ENCODE measurements around the gene IL1RAPL2. TPM values are rescaled to one million over a fixed set of nuclear protein-coding genes. Genes with fewer than 3 reads are reported as not detected.
"Not testable (repeated sequence)": the region's sequence is repeated elsewhere in the genome, so short reads cannot be mapped to it uniquely, and the experiment has no call there.

IL1RAPL2 gene
- total RNA-seq, 1 experiment from 2014 or later, result not detected

DNA sequence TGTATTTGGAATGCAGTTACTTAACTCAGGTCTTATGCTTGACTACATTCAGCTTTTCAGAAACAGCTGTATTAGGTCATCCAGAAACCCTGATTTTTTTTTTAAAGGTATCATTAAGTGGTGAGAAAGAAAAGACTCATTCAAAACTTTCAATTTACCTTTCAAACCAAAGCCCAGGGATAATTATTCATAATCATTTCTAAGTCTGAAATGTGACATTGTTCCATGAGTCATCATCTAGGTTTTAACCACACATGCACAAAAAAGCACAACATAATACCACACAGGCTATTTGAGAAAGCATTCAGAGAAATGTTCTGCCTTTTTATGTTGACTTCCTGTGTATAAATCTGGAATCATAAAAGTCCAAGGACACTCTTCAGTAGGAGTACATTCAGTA lies 288.2 kb downstream of the IL1RAPL2 start:
- peak; percentile 44 for DNase-seq (ENCODE audit: low read depth)

- DNase-seq (ENCODE audit: low read depth), result peak; percentile 3
These were observed 288.9 kb downstream of the IL1RAPL2 start for GRCh38 chrX:104854790-104855340.

DNA sequence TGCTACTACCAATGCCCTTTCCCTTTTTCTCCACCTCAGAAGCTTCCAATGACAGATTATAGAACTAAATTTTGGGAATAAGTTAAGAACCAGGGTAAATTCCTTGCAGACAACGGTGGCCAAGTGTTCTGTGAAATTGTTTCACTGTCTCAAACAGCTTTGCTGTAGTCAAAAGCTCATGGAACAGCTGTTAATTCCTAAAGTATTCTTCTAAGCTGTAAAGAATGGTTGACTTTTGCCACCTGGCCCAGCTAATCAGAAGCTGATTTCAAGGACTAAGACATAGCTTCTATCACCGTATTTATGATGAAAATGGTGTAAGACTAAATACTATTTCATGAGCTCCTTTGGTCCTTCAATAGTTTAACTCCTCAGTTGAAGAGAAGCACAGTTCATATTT lies 297.5 kb downstream of the IL1RAPL2 start:
- DNase-seq (ENCODE audit: low read depth), result no peak

DNA sequence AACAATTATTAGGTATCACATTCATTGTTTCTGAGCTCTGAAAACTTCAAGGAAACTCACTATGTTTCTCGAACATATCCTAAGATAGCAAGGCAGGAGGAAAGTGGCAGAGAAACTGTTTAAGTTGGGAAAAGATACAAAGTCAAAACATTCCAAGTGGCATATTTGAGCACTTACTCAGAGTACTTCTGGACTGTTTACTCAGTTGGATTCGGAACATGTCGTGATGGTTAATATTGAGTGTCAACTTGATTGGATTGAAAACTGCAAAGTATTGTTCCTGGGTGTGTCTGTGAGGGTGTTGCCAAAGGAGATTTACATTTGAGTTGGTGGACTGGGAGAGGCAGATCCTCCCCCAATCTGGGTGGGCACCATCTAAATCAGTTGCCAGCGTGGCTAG lies 298.3 kb downstream of the IL1RAPL2 start:
- peak; percentile 1 for DNase-seq (ENCODE audit: low read depth)

DNA sequence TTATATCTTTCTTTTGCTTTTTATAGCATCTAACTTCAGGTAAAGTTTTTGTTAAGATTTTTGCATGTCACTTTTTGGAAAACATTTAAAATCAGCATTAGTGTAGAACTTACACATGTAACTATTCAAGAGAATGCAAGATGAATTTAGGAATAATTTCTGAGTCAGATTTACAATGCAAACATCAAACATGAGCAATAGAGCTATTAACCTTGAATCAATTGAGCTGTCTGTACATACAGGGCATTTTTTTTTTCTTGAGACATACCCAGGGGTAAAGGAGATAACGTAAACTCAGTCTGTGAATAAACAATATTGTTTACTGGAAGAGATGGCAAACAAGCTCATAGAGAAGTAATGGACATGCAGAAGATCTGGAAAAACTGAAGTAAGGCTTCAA lies 311.5 kb downstream of the IL1RAPL2 start:
- no peak for DNase-seq (ENCODE audit: low read depth)

GRCh38 chrX:104902070-104902469 lies 336.1 kb downstream of the IL1RAPL2 start:
- no peak for DNase-seq (ENCODE audit: low read depth)

DNA sequence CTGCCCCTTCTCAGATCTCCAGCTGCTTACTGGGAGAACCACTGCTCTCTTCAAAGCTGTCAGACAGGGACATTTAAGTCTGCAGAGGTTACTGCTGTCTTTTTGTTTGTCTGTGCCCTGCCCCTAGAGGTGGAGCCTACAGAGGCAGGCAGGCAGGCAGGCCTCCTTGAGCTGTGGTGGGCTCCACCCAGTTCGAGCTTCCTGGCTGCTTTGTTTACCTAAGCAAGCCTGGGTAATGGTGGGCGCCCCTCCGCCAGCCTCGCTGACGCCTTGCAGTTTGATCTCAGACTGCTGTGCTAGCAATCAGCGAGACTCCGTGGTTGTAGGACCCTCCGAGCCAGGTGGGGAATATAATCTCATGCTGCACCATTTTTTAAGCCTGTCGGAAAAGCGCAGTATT lies 343.7 kb downstream of the IL1RAPL2 start:
- DNase-seq (ENCODE audit: low read depth), result not testable (repeated sequence)

DNA sequence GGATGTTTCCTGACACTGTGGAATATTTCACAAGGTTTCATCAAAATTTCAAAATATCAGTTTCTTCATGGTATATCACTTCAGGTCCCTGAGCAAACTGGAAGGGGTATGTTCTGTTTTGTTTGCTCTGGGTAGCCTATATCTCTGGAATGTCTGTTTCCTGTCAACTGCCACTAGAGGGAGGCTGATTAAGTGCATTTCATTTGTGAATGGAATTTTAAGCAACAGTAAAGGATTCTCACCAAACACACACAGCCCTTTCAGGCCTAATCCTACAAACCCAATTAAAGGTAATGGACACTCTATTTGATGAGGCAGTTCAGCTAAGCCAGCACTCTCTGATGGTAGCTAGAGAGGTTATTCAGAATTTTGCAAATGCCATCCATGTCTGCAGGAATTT lies 347.3 kb downstream of the IL1RAPL2 start:
- peak; percentile 3 for DNase-seq (ENCODE audit: low read depth)

DNA sequence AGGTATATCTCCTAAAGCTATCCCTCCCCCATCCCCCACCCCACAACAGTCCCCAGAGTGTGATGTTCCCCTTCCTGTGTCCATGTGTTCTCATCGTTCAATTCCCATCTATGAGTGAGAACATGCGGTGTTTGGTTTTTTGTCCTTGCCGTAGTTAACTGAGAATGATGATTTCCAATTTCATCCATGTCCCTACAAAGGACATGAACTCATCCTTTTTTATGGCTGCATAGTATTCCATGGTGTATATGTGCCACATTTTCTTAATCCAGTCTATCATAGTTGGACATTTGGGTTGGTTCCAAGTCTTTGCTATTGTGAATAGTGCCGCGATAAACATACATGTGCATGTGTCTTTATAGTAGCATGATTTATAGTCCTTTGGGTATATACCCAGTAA lies 348.7 kb downstream of the IL1RAPL2 start:
- not testable (repeated sequence) for DNase-seq (ENCODE audit: low read depth)

DNA sequence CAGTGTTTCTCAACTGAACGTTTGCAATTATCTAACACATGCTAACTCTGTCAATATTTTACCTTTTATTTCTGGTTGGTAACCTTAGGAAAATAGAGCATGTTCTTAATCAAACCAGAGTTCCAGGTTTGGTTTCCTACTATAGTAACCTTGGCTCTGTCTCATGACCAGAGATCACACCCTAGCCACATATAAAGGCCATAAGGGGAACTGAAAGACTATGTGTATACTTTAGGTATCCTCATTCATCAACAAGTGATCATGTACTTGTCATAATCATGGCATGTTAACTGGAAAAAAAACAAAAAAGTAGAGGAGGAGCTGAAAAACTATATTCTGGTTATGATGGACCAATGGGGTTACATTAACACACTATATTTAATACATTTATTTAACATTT lies 352.1 kb downstream of the IL1RAPL2 start:
- DNase-seq (ENCODE audit: low read depth), result no peak

DNA sequence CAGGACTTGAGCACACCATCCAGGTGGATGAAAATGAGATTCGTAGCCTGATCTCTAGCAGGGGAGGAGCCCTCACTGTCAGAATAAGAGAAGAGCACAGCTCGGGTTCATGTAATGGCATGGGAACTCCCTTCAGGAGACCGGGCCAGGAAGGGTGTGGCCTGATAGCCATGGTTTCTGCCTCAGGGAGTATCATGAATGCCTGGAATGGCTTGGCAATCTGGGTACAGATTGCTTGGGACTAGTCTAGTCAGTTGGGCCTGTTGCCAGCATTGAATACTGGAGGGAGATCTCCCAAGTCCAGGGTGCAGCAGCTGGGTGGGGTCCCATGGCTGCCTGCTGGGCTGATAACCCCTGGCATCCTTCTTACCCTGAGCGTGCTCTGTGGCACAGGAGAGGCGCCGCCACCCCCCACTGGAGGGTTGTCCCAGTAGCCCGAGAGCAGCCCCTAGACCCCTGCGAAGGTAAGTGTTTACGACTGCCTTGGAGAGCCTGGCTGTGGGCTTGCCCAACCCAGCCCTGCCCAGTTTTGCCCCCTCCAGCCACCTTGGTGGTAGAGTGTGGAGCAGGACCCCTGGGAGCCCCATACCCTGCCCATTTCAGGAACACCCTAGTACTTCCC lies 355.7 kb downstream of the IL1RAPL2 start:
- peak; percentile 2 for DNase-seq (ENCODE audit: low read depth)

GRCh38 chrX:104922206-104922621 lies 356.2 kb downstream of the IL1RAPL2 start:
- DNase-seq (ENCODE audit: low read depth), result peak; percentile 69

GRCh38 chrX:104929324-104929723 lies 363.3 kb downstream of the IL1RAPL2 start:
- no peak for DNase-seq (ENCODE audit: low read depth)

- no peak for DNase-seq (ENCODE audit: low read depth)
These were observed 369.6 kb downstream of the IL1RAPL2 start for GRCh38 chrX:104935581-104935980.

DNA sequence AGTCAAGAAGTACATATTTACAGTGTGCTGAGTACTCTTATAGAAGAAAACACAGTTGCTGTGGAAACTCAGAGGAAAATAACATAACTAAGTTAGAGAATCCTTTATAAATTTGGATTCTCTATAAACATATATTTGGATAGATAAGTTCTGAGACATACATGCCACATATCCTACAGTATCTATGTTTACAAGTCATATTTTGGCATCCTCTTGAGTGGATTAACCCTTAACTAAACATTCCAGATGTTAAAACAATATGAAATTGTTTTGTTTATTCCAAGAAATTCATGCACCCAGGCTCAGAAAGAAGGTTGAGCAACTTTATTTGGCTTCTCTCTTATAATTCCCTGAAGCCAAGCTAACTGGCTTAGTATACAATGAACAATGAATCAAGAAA lies 387.3 kb downstream of the IL1RAPL2 start:
- DNase-seq (ENCODE audit: low read depth), result no peak

- no peak for DNase-seq (ENCODE audit: low read depth)
These were observed 395.9 kb downstream of the IL1RAPL2 start for GRCh38 chrX:104961926-104962325.

DNA sequence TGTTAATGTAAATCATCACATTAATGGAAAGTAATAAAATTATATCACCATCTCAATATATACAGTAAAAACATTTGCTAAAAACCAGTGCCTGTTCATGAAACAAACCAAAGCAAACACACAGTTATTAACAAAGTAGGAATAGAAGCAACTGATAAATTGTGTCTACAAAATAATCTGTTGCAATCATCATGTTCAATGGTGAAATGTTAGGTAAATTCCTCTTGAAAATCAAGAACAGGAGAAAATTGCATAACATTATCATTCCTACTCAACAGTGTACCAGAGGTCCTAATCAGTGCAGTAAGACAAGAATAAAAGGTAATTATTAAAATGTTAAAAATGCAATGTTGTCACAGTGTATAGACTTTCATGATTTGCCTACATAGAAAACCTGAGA lies 402.2 kb downstream of the IL1RAPL2 start:
- no peak for DNase-seq (ENCODE audit: low read depth)

DNA sequence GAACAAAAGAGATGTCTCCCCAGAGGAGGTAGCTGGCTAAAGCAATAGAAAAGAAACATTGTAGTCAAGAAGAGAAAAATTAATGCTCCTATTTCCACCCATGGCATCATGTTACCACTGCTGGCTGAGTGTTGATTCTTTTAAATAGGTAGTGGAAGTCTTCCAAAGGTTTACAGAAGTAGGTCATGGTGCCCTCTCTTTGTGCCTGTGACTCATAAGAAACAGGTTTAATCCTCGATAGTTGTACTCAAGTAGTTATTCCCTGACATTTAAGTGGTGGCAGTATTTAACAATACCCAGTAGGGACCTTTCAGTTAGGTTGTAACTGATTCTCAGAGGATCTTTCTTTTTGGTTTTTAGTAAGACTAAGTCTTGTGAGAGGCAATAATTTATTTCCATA lies 406.7 kb downstream of the IL1RAPL2 start:
- DNase-seq (ENCODE audit: low read depth), result peak; percentile 6

GRCh38 chrX:104987063-104987462 lies 421.1 kb downstream of the IL1RAPL2 start:
- DNase-seq (ENCODE audit: low read depth), result peak; percentile 9

DNA sequence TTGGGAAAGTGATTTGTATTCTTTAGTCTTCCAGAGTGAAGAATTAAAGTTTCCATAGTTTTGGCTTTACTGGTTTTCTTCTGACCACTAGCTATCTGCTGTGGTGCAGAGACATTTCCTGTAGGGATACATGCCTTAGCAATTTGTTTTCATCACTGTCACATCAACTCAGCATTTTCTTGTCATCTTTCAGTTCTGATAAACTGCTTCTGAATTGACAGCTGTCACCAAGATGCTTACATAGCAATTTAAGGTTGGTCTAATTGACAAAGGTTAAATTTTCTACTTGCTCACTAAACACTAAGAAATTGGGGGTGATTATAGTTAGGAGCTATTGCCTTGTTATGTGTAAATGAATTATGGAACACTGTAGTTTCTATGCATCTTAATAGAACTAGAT lies 422.0 kb downstream of the IL1RAPL2 start:
- DNase-seq (ENCODE audit: low read depth), result no peak

- no peak for DNase-seq (ENCODE audit: low read depth)
These were observed 429.5 kb downstream of the IL1RAPL2 start for GRCh38 chrX:104995546-104995945.

DNA sequence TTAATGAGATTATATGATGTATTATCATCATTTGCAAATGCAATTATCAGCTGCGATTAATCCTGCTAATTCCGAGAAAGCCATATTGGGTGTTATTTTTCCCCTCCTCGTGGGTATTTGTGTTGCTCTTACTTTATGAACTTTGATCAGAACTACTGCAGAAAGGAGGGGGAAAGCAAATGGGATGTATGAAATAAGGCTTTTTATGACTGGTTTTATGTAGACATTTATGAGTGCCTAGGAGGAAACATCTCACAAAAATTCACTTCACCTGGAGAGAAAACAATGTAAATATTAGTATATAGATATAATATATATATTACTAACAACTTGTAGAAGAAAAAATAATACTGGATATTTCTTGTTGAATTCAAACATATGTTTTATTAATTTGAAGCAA lies 440.1 kb downstream of the IL1RAPL2 start:
- DNase-seq (ENCODE audit: low read depth), result no peak

DNA sequence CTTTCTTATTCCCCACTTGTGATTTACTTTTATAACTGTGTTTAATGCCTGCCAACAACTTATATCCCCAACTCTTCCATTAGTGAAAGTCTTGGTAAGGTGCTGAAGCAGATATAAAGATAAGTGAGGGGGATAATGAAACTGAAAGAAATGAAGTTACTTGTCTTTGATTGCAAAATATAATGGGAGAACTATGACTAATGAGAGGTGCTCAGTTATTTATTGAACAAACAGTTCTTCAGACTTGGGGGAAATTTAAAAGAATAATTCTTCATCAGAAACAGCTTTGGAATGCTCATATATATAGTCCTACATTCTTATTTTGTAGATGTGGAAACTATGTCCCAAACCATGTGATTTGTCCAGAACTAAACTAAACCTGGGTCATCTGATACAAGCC lies 441.0 kb downstream of the IL1RAPL2 start:
- DNase-seq (ENCODE audit: low read depth), result no peak

DNA sequence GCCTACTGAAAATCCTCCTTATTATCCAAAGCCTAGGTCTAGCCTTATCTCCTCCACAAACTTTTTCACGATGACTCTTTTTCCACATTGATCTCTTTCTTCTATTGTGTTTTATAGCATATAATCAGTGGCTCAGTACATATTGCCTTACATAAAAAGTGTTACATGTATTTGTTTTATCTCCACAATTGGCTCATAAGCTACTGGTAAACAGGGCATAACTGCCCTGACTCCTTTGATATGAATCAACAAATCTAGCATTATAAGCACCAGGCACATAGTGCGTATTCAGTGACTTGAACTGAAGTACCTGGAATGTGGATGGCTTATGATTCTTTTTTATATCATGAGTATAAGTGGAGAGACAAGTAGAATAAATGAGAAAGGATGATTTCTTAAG lies 447.7 kb downstream of the IL1RAPL2 start:
- DNase-seq (ENCODE audit: low read depth), result no peak
